ENCODE measurements around the gene LOC101059915.

LOC101059915 gene

DNA sequence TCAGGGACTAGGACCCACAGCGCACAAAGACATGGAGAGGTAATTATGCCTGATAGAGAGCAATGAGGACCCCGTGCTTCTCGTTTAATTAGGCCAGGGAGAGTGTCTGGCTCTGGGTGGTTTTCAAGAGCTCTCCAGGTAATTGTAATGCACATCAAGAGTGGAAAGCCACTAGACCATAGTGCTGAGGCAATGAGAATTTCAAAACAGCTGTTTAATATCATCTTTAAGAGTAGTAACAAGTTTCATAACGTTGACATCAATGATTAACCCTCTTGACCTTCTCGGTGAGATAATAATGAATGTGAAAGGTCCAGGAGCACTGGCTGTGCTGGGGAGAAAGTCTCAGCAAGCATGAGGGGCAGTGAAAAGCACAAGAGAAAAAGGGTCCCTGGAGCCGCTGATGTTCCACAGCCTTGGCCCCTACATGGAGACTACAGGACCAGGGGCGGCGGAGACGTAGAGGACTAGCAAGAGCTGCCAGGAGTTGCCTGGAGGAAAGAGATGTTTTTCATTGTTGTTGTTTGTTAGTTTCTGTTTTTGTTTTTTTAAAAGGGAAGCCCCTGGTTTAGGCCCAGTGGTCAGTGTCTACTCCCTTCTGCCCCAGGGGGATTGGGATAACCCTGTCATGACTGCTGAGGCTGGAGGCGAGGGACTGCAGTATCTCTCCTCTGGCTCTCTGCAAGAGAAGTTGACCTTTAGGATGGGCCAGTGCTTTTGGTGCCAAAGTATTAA is 34.3 kb upstream of the LOC101059915 start:
- H3K4me1 ChIP-seq, result no peaks in the 10 kb centered on the region
- TF ChIP-seq, protein P1, sequence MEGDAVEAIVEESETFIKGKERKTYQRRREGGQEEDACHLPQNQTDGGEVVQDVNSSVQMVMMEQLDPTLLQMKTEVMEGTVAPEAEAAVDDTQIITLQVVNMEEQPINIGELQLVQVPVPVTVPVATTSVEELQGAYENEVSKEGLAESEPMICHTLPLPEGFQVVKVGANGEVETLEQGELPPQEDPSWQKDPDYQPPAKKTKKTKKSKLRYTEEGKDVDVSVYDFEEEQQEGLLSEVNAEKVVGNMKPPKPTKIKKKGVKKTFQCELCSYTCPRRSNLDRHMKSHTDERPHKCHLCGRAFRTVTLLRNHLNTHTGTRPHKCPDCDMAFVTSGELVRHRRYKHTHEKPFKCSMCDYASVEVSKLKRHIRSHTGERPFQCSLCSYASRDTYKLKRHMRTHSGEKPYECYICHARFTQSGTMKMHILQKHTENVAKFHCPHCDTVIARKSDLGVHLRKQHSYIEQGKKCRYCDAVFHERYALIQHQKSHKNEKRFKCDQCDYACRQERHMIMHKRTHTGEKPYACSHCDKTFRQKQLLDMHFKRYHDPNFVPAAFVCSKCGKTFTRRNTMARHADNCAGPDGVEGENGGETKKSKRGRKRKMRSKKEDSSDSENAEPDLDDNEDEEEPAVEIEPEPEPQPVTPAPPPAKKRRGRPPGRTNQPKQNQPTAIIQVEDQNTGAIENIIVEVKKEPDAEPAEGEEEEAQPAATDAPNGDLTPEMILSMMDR (IDR thresholded peaks at IDR 0.05), result no peak
- TF ChIP-seq POLR2A (IDR thresholded peaks at IDR 0.05) (no peak), POLR2AphosphoS5 (IDR thresholded peaks at IDR 0.05; ENCODE audit: insufficient read depth in 1 of 2, low read depth in 1 of 2) (no peak)
- no peak for DNase-seq (ENCODE audit: extremely low spot score in 2 of 2)
- H3K36me3 ChIP-seq, result no peaks in the 10 kb centered on the region
- H3K27ac ChIP-seq, result no peak overlapping the region
- no peaks in the 10 kb centered on the region for H3K27me3 ChIP-seq
- no peak overlapping the region for H3K4me3 ChIP-seq
- H3K9me3 ChIP-seq, result no peaks in the 10 kb centered on the region
- intact Hi-C loops (cut with DNase I), result no loop called here

DNA sequence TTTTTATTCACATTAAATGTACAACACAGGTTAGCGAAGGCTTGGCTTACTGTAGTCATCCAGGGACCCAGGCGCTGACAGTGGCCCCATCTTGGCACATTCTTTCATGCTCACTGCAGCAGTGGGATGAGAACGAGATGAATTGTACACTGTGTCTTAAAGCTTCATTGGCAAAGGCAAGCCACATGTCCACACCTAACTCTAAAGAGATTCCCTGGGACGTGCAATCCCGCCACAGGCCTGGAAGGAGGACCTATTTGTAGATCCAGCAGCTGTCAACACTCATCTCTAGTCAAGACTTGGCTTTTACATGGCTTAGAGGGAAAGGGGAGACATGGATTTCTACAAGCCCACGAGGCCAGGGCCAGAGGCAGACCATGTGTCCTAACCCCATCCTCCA is 33.0 kb upstream of the LOC101059915 start:
- Histone ChIP-seq H3K9me3 (no peaks in the 10 kb centered on the region), H3K36me3 (no peaks in the 10 kb centered on the region), H3K27me3 (no peaks in the 10 kb centered on the region), H3K4me3 (no peak overlapping the region), H3K27ac (no peak overlapping the region), H3K4me1 (no peaks in the 10 kb centered on the region)
- no peak for DNase-seq (ENCODE audit: extremely low spot score in 2 of 2)
- no peak for TF ChIP-seq POLR2AphosphoS5 (IDR thresholded peaks at IDR 0.05; ENCODE audit: insufficient read depth in 1 of 2, low read depth in 1 of 2)
- TF ChIP-seq, protein P1 (IDR thresholded peaks at IDR 0.05), result no peak
- no peak for TF ChIP-seq POLR2A (IDR thresholded peaks at IDR 0.05)
- intact Hi-C loops (cut with DNase I), result no loop called here

DNA sequence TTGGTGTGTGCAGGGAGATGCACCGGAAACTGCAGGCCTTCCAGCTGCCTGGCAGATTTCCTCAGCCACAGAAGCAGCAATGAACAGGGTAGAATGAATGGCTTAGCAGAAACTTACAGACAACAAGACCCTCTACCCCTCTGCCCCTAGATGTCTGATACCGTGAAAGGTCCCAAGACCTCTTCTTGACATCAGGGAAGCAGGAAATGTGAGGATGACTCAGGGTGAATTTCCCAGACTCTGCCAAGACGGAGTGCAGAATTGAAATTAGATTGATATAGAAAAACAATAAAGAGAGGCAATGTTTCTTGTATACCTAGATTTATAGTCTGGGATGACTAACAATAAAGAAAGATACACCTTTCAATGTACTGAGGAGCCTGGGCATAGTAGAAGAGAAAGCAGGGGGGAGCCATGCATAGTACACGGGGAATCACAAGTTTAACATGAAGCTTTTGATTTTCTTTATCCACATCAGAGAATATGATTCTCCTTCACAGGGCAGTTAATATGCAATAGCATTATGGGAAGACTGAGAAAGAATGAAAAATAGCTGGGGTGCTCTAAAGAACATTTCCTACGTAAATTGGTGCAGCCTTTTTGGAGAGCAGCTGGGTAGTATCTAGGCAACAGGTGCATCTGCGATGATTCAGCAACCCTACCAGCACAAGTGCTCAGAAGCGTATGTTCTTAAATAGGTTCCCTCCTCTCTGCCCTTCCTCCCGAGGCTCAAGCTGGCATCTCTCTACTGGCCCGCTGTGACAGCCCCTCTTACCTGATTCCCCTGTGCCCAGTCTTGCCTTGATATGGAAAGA is 30.7 kb upstream of the LOC101059915 start:
- H3K27ac ChIP-seq, result no peak overlapping the region
- H3K36me3 ChIP-seq, result no peaks in the 10 kb centered on the region
- no peak for DNase-seq (ENCODE audit: extremely low spot score in 2 of 2)
- H3K4me1 ChIP-seq, result no peaks in the 10 kb centered on the region
- TF ChIP-seq POLR2AphosphoS5 (IDR thresholded peaks at IDR 0.05; ENCODE audit: insufficient read depth in 1 of 2, low read depth in 1 of 2) (no peak), POLR2A (IDR thresholded peaks at IDR 0.05) (no peak)
- TF ChIP-seq, protein P1 (IDR thresholded peaks at IDR 0.05), result no peak
- H3K4me3 ChIP-seq, result no peak overlapping the region
- no peaks in the 10 kb centered on the region for H3K27me3 ChIP-seq
- intact Hi-C loops (cut with DNase I), result no loop called here
- no peaks in the 10 kb centered on the region for H3K9me3 ChIP-seq

DNA sequence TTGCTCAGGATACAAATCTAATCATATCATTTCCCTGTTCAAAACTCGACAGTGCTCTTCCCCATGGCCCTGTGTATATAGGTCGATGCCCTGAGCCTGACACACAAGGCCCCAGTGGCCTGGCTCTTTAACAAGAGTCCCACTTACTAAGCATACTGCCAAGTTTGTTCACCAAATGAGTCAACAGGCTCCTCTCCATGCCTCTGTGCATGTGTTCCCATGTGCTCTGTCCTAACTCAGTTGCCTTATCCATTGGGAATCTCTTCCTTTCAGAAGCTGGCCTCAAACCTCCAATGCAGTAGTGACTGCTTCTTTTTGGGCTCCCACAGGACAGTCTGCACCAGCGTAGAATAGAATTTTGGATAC is 30.1 kb upstream of the LOC101059915 start:
- no peaks in the 10 kb centered on the region for H3K27me3 ChIP-seq

More for the DNA sequence above, 30.1 kb upstream of the LOC101059915 start:
- Histone ChIP-seq H3K9me3 (no peaks in the 10 kb centered on the region), H3K27ac (no peak overlapping the region), H3K4me3 (no peak overlapping the region), H3K36me3 (no peaks in the 10 kb centered on the region), H3K4me1 (no peaks in the 10 kb centered on the region)
- TF ChIP-seq POLR2AphosphoS5 (IDR thresholded peaks at IDR 0.05; ENCODE audit: insufficient read depth in 1 of 2, low read depth in 1 of 2) (no peak), POLR2A (IDR thresholded peaks at IDR 0.05) (no peak)
- TF ChIP-seq, protein P1 (IDR thresholded peaks at IDR 0.05), result no peak
- intact Hi-C loops (cut with DNase I), result no loop called here
- DNase-seq (ENCODE audit: extremely low spot score in 2 of 2), result no peak

All from vagina (tissue), 2 donors.